BLaER1 (cell line): Measurements from ENCODE around the gene PARD3B.

Source experiments
- H3K27ac ChIP-seq: shearing (Covaris generic); formaldehyde crosslinking; 2 replicates; pipeline ENCODE4 v1.8.1; 2022
- H3K27me3 ChIP-seq: shearing (Covaris generic); formaldehyde crosslinking; 2 replicates; pipeline ENCODE4 v1.8.1; 2022
- H3K36me3 ChIP-seq: shearing (Covaris generic); formaldehyde crosslinking; 2 replicates; pipeline ENCODE4 v1.8.1; 2022
- H3K4me1 ChIP-seq: shearing (Covaris generic); formaldehyde crosslinking; 2 replicates; pipeline ENCODE4 v1.8.1; 2022
- H3K4me2 ChIP-seq: shearing (Covaris generic); formaldehyde crosslinking; 2 replicates; pipeline ENCODE4 v1.8.1; 2022
- H3K4me3 ChIP-seq: shearing (Covaris generic); formaldehyde crosslinking; 2 replicates; pipeline ENCODE4 v1.8.1; 2022
- H3K9ac ChIP-seq: shearing (Covaris generic); formaldehyde crosslinking; 2 replicates; pipeline ENCODE4 v1.8.1; 2022
- H3K9me3 ChIP-seq: shearing (Covaris generic); formaldehyde crosslinking; 2 replicates; pipeline ENCODE4 v1.8.1; 2022
- H4K20me1 ChIP-seq: shearing (Covaris generic); formaldehyde crosslinking; 2 replicates; pipeline ENCODE4 v1.8.1; 2022
- Cebpa-rat ChIP-seq: shearing (Covaris generic); IDR thresholded peaks from 2 replicates; pipeline ENCODE4 v1.8.1; 2022

PARD3B gene

DNA sequence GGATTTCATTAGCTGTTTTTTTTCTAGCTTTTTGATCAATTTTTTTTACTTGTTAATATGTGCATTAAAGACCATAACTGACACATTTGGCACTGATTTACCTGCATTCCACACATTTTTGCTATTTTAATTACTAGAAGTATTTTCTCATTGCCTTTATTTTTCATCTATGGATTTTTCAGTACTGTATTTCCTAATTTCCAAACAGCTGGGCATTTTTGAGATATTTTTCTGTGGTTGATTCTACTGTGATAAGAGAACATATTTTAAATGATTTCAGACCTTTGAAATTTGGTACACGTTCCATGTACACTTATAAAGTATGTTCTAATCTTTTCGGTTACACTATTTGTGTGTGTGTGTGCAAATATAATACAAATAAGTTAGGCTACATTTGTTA, 135.3 kb downstream of the PARD3B start:
- no peaks in the 10 kb centered on the region for H4K20me1 ChIP-seq
- no peaks in the 10 kb centered on the region for H3K27me3 ChIP-seq
- H3K9ac ChIP-seq = no peak overlapping the region
- H3K4me3 ChIP-seq = no peak overlapping the region
- H3K9me3 ChIP-seq = no peaks in the 10 kb centered on the region
- TF ChIP-seq Cebpa-rat = no peak
- H3K27ac ChIP-seq = no peak overlapping the region
- no peak overlapping the region for H3K4me2 ChIP-seq
- H3K4me1 ChIP-seq = no peaks in the 10 kb centered on the region
- no peaks in the 10 kb centered on the region for H3K36me3 ChIP-seq

GRCh38 chr2:204681412-204681811, 136.1 kb downstream of the PARD3B start:
- H3K4me2 ChIP-seq = no peak overlapping the region
- no peak overlapping the region for H3K4me3 ChIP-seq

GRCh38 chr2:204683384-204683783, 138.1 kb downstream of the PARD3B start:
- Histone ChIP-seq H4K20me1 (no peaks in the 10 kb centered on the region), H3K9ac (no peak overlapping the region), H3K27me3 (no peaks in the 10 kb centered on the region), H3K9me3 (no peaks in the 10 kb centered on the region), H3K4me1 (no peaks in the 10 kb centered on the region), H3K4me2 (no peak overlapping the region), H3K27ac (no peak overlapping the region), H3K36me3 (no peaks in the 10 kb centered on the region), H3K4me3 (no peak overlapping the region)
- no peak for TF ChIP-seq Cebpa-rat

More at GRCh38 chr2:204681412-204681811, 136.1 kb downstream of the PARD3B start:
- no peak for TF ChIP-seq Cebpa-rat
- H3K27ac ChIP-seq = no peak overlapping the region
- H3K27me3 ChIP-seq = no peaks in the 10 kb centered on the region
- H4K20me1 ChIP-seq = no peaks in the 10 kb centered on the region
- no peak overlapping the region for H3K9ac ChIP-seq
- H3K36me3 ChIP-seq = no peaks in the 10 kb centered on the region
- no peaks in the 10 kb centered on the region for H3K9me3 ChIP-seq
- H3K4me1 ChIP-seq = no peaks in the 10 kb centered on the region

DNA sequence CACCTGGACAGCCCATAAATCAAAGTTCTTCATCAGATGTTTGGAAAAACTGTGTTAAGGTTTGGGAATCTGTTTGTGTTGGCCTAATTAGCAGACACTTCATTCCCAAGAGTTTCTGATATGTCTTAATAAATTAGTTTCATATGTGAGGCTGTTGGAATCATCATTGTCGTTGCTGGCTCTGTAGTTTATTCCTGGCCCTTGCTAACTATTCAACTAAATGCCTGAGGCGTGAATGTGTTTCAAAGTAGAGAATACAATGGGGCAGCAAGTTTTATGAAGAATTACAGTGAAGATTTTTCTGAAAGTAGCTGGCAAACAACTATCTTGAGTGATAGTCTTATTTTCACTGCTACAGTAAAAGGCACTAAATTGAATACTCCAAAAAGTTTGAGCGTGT, 141.1 kb downstream of the PARD3B start:
- Histone ChIP-seq H3K4me2 (no peak overlapping the region), H3K4me1 (no peaks in the 10 kb centered on the region), H3K9me3 (no peaks in the 10 kb centered on the region), H3K36me3 (no peaks in the 10 kb centered on the region), H3K9ac (no peak overlapping the region), H3K27ac (no peak overlapping the region), H4K20me1 (no peaks in the 10 kb centered on the region), H3K27me3 (no peaks in the 10 kb centered on the region), H3K4me3 (no peak overlapping the region)
- TF ChIP-seq Cebpa-rat = no peak

DNA sequence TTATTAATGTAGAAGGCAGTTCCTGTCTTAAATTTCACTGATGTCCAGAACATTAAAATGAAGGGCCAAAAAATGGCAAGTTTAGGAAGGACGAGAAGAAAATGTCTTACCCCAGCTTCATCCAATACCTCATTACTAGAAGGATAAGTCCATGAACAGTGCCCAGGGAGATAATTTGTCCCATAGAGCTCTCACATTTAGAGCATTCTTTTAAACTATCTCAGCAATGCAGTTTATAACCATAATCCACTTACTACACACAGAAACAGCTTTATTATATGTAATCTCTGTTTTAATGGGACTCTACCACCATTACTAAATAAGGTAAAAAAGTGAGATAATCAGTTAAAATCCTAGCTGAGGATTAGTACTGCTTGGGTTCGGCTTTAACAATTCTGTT, 142.5 kb downstream of the PARD3B start:
- H3K4me3 ChIP-seq = no peak overlapping the region
- TF ChIP-seq Cebpa-rat = no peak
- no peaks in the 10 kb centered on the region for H3K9me3 ChIP-seq
- H3K27ac ChIP-seq = no peak overlapping the region
- H3K4me2 ChIP-seq = no peak overlapping the region
- H3K36me3 ChIP-seq = no peaks in the 10 kb centered on the region
- H4K20me1 ChIP-seq = no peaks in the 10 kb centered on the region
- peaks cover 8% of the 10 kb centered on the region for H3K4me1 ChIP-seq
- no peaks in the 10 kb centered on the region for H3K27me3 ChIP-seq
- H3K9ac ChIP-seq = no peak overlapping the region

DNA sequence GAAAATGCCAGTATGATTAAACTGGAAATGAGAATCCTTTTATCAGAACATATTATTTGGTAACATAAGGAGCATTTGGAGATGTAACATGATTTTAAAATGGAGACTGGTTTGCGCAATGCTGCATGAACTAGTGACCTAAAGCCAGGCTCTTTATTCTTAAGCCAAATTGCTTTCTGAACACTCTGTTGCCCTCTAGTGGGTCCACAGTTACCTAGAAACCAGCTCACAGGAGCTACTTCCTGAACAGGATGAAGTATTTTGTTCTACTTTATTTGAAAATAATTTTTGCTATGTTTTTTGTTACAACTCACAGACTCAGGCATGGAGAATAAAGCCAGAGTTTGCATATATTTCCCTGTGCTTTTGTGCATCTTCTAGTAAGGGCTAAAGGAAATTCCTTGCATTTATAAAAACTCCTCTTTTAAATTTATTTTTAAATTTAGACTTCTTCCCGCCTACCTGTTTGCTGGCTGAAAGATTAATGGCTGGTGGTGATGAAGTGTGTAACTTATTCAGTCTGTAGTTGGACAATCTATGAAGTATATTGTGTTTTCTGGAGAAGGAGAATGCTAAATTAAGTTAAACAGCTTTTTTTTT, 146.7 kb downstream of the PARD3B start:
- H3K27ac ChIP-seq = no peak overlapping the region
- no peaks in the 10 kb centered on the region for H3K36me3 ChIP-seq
- 0 out of 2 replicates have a peak overlapping the region, but pooled peaks have one; percentile 36 for H3K4me2 ChIP-seq
- H3K27me3 ChIP-seq = no peaks in the 10 kb centered on the region
- peak; percentile 70; the same call in 1 of the 2 replicates for TF ChIP-seq Cebpa-rat
- H3K9ac ChIP-seq = no peak overlapping the region
- H3K4me1 ChIP-seq = peaks cover 12% of the 10 kb centered on the region
- no peaks in the 10 kb centered on the region for H4K20me1 ChIP-seq
- H3K9me3 ChIP-seq = no peaks in the 10 kb centered on the region
- no peak overlapping the region for H3K4me3 ChIP-seq

DNA sequence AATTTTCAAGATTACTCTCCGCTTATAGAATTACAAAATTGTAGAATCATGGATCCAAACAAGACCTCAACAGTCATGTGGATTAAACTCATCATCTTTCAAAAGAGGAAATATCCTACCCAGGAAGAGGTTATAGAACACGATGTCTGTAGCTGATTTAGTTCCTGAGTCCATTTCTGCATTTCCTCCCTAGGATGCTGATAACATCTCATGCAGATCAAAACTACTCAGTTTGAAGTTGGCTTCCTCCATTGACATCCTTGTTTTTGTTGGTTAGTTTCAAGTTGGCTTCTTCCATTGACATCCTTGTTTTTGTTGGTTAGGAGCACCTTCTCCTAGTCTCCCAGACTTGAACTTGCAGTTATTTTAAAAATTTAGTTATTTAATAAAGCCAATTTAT, 147.5 kb downstream of the PARD3B start:
- H3K27me3 ChIP-seq = no peaks in the 10 kb centered on the region
- no peak overlapping the region for H3K4me3 ChIP-seq
- peaks cover 12% of the 10 kb centered on the region for H3K4me1 ChIP-seq
- no peaks in the 10 kb centered on the region for H3K36me3 ChIP-seq
- no peak overlapping the region for H3K27ac ChIP-seq
- TF ChIP-seq Cebpa-rat = no peak
- no peak overlapping the region for H3K9ac ChIP-seq
- H3K4me2 ChIP-seq = peak overlapping the region; percentile 36
- no peaks in the 10 kb centered on the region for H3K9me3 ChIP-seq
- no peaks in the 10 kb centered on the region for H4K20me1 ChIP-seq

DNA sequence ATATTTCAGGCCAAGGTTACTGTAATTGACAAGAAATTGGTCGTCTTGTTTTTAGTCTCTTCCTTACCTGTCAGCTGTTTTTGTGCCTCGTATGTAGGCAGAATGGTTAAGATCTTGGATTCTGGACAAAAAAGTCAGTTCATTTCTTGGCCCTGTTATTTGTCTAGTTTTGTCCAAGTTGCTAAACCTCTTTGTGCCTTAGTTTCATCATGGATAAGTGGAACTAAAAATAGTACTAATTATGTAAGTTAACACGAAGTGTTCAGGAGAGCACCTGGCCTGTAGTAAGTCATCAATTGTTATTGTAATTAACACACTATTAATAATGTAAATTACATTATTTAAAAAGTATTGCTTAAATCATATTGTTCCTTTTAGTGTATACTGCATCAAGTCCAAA, 148.0 kb downstream of the PARD3B start:
- Histone ChIP-seq H3K27me3 (no peaks in the 10 kb centered on the region), H3K4me1 (peaks cover 12% of the 10 kb centered on the region), H3K4me2 (no peak overlapping the region), H3K27ac (no peak overlapping the region), H3K4me3 (no peak overlapping the region), H3K36me3 (no peaks in the 10 kb centered on the region), H4K20me1 (no peaks in the 10 kb centered on the region), H3K9me3 (no peaks in the 10 kb centered on the region), H3K9ac (no peak overlapping the region)
- no peak for TF ChIP-seq Cebpa-rat

DNA sequence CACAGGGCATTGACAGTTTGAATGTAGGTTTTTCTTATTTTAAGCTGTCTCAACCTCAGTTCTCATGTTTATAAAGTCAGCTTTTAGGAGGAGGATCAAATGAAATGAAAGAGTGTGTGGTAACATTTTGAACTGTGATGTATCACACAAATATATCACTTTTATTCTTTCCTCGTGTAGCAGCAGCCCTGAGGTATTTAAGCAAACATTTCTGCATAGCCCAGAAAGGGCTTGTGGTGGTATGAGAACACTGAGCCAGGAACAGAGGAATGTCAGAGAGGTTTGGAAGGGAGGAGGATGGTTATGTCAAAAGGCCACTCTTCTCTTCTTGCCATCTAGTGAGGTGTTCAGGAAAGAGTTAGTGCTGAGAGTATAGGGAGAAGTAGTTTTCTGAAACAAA, 150.2 kb downstream of the PARD3B start:
- Histone ChIP-seq H3K4me2 (no peak overlapping the region), H3K27ac (no peak overlapping the region), H3K27me3 (no peaks in the 10 kb centered on the region), H3K4me1 (peaks cover 12% of the 10 kb centered on the region), H3K36me3 (no peaks in the 10 kb centered on the region), H4K20me1 (no peaks in the 10 kb centered on the region), H3K9me3 (no peaks in the 10 kb centered on the region), H3K4me3 (no peak overlapping the region), H3K9ac (no peak overlapping the region)
- no peak for TF ChIP-seq Cebpa-rat

- no peaks in the 10 kb centered on the region for H4K20me1 ChIP-seq
- H3K9ac ChIP-seq = no peak overlapping the region
- no peak for TF ChIP-seq Cebpa-rat
- H3K27ac ChIP-seq = no peak overlapping the region
- H3K4me1 ChIP-seq = peaks cover 12% of the 10 kb centered on the region
- no peak overlapping the region for H3K4me3 ChIP-seq
- no peaks in the 10 kb centered on the region for H3K36me3 ChIP-seq
- H3K4me2 ChIP-seq = no peak overlapping the region
- no peaks in the 10 kb centered on the region for H3K9me3 ChIP-seq
- no peaks in the 10 kb centered on the region for H3K27me3 ChIP-seq
Observed at GRCh38 chr2:204696124-204696523, 150.8 kb downstream of the PARD3B start.
